HCT116 (cell line): ENCODE measurements around the gene P2RX5. TPM values are rescaled to one million over a fixed set of nuclear protein-coding genes. Genes with fewer than 3 reads are reported as not detected.

Source experiments
- ATAC-seq: fragments of 200-7000 bp; cut with Tn5 transposase; 2 replicates; pipeline ENCODE4 v1.9.1; 2020; ENCODE audit warnings: mild to moderate bottlenecking, moderate library complexity
- BruUV-seq: library from RNA; stranded (reverse); fragments of 400-500 nt; replicated peaks from 2 replicates; lab custom pipeline; 2021; lab: Mats Ljungman, UMichigan
- CTCF ChIA-PET: fragments of 300-600 bp; sonication (Branson Sonifier 250); formaldehyde crosslinking; loops from one replicate; lab custom pipeline; 2021; ENCODE audit warnings: antibody characterized with exemption; lab: Charles Lee
- POLR2A ChIA-PET: fragments of 300-600, 350-600 bp; sonication (Branson Sonifier 250); formaldehyde crosslinking; loops from one replicate; lab custom pipeline; 2021; ENCODE audit warnings: antibody characterized with exemption; lab: Charles Lee
- RAD21 ChIA-PET, 2 experiments: fragments of 300-600 bp; sonication (Branson Sonifier 250); formaldehyde crosslinking; loops; one replicate each; lab custom pipeline; 2023; ENCODE audit warnings: low total read pairs in 2 of 2; ENCODE audit not compliant: uncharacterized antibody in 2 of 2, unreplicated experiment in 2 of 2, low non-redundant PET in 1 of 2; lab: Charles Lee
- DNase-seq: peaks from one replicate; pipeline ENCODE4 v3.0.0-alpha.2; 2010; ENCODE audit warnings: low read depth, low spot score
- H2AFZ ChIP-seq: fragments of 200-600 bp; shearing (Covaris generic), sonication (generic); 2 replicates; pipeline ENCODE4 v1.6.1; 2017; ENCODE audit warnings: low read depth, mixed run types, mixed read lengths, antibody characterized with exemption, low read length; ENCODE audit not compliant: poor library complexity, severe bottlenecking
- H3K27ac ChIP-seq: 2 replicates; pipeline ENCODE4 v1.5.1; 2012; ENCODE audit warnings: low read depth, low read length
- H3K27me3 ChIP-seq: fragments of 200-600 bp; sonication (generic); 2 replicates; pipeline ENCODE4 v1.6.1; 2016; ENCODE audit warnings: mixed run types, low read length, mixed read lengths; ENCODE audit not compliant: insufficient read depth
- H3K36me3 ChIP-seq, 2 experiments: fragments of 200-500 bp in 1 of 2; fragments of 200-600 bp in 1 of 2; sonication (Bioruptor generic) in 1 of 2; sonication (generic) in 1 of 2; 2 replicates each; pipeline versions ENCODE4 v1.5.1 to v1.6.1; 2014 to 2016; ENCODE audit warnings: low read length in 2 of 2, inconsistent platforms in 1 of 2, mixed read lengths in 1 of 2, mixed run types in 1 of 2; ENCODE audit not compliant: insufficient read depth in 2 of 2, control insufficient read depth in 1 of 2
- H3K4me1 ChIP-seq, 2 experiments: fragments of 200-600 bp in 1 of 2; sonication (generic) in 1 of 2; 2 replicates each; pipeline versions ENCODE4 v1.5.1 to v1.6.1; 2012 to 2017; ENCODE audit warnings: low read length in 2 of 2, inconsistent platforms in 1 of 2, mild to moderate bottlenecking in 1 of 2, mixed read lengths in 1 of 2, mixed run types in 1 of 2, moderate library complexity in 1 of 2; ENCODE audit not compliant: insufficient read depth in 2 of 2, control insufficient read depth in 1 of 2
- H3K4me2 ChIP-seq: fragments of 200-600 bp; sonication (generic); 2 replicates; pipeline ENCODE4 v1.6.1; 2017; ENCODE audit warnings: mixed run types, low read length, mixed read lengths
- H3K4me3 ChIP-seq, 2 experiments: fragments of 200-600 bp in 1 of 2; sonication (generic) in 1 of 2; replicated peaks in 1 of 2; 2 replicates each; pipeline ENCODE4 v1.5.1; 2011 to 2016; ENCODE audit warnings: low read length in 2 of 2, control low read depth in 1 of 2, low read depth in 1 of 2, mild to moderate bottlenecking in 1 of 2, mixed read lengths in 1 of 2, mixed run types in 1 of 2
- H3K79me2 ChIP-seq: fragments of 200-600 bp; sonication (generic); 2 replicates; pipeline ENCODE4 v1.6.1; 2017; ENCODE audit warnings: mild to moderate bottlenecking, mixed run types, low read length, moderate library complexity, mixed read lengths; ENCODE audit not compliant: insufficient read depth
- H3K9ac ChIP-seq: fragments of 200-600 bp; sonication (generic); 2 replicates; pipeline ENCODE4 v1.6.1; 2016; ENCODE audit warnings: low read length, mixed read lengths
- H3K9me2 ChIP-seq: fragments of 200-600 bp; sonication (generic), shearing (Covaris generic); 2 replicates; pipeline ENCODE4 v1.6.1; 2017; ENCODE audit warnings: mixed run types, mild to moderate bottlenecking, moderate library complexity; ENCODE audit not compliant: insufficient read depth
- H3K9me3 ChIP-seq, 2 experiments: fragments of 200-500 bp in 1 of 2; fragments of 200-600 bp in 1 of 2; sonication (Bioruptor generic) in 1 of 2; sonication (generic) in 1 of 2; 2 replicates each; pipeline ENCODE4 v1.6.1; 2014 to 2017; ENCODE audit warnings: low read length in 2 of 2, mixed read lengths in 2 of 2, inconsistent platforms in 1 of 2, low read depth in 1 of 2, mild to moderate bottlenecking in 1 of 2, mixed run types in 1 of 2, moderate library complexity in 1 of 2; ENCODE audit not compliant: control insufficient read depth in 1 of 2, insufficient read depth in 1 of 2
- H4K20me1 ChIP-seq: fragments of 200-600 bp; sonication (generic), shearing (Covaris generic); 2 replicates; pipeline ENCODE4 v1.6.1; 2017; ENCODE audit warnings: mixed run types, mild to moderate bottlenecking, moderate library complexity; ENCODE audit not compliant: insufficient read depth
- CEBPB ChIP-seq: IDR thresholded peaks from 2 replicates; pipeline ENCODE4 v1.6.1; 2012; ENCODE audit warnings: low read depth
- CTCF ChIP-seq, 3 experiments: fragments of 200-600 bp in 1 of 3; sonication (generic) in 1 of 3; IDR thresholded peaks in 2 of 3; conservative IDR thresholded peaks in 1 of 3; 2 replicates each; pipeline ENCODE4 v1.5.1; 2012 to 2017; ENCODE audit warnings: low read depth in 2 of 3, low read length in 2 of 3, antibody characterized with exemption in 1 of 3, borderline replicate concordance in 1 of 3, control low read depth in 1 of 3, mild to moderate bottlenecking in 1 of 3, mixed read lengths in 1 of 3, mixed run types in 1 of 3, moderate library complexity in 1 of 3; ENCODE audit not compliant: insufficient read depth in 1 of 3
- EGR1 ChIP-seq: IDR thresholded peaks from 2 replicates; pipeline ENCODE4 v1.6.1; 2012; ENCODE audit warnings: low read depth
- EZH2phosphoT487 ChIP-seq: fragments of 200-600 bp; IDR thresholded peaks from 2 replicates; pipeline ENCODE4 v1.6.1; 2018; ENCODE audit warnings: antibody characterized with exemption, borderline replicate concordance
- POLR2AphosphoS5 ChIP-seq: IDR thresholded peaks from 2 replicates; pipeline ENCODE4 v1.6.1; 2011; ENCODE audit warnings: mild to moderate bottlenecking, low read depth, low read length, moderate library complexity
- YY1 ChIP-seq: IDR thresholded peaks from 2 replicates; pipeline ENCODE4 v1.6.1; 2011; ENCODE audit warnings: low read length, low read depth, moderate library complexity, mild to moderate bottlenecking; ENCODE audit not compliant: insufficient replicate concordance; ENCODE audit errors: extremely low read depth
- ZFX ChIP-seq: fragments of 450-650 bp; IDR thresholded peaks from 2 replicates; pipeline ENCODE4 v1.6.1; 2017
- ZNF274 ChIP-seq: fragments of 200-500 bp; sonication (Bioruptor generic); IDR thresholded peaks from 2 replicates; pipeline ENCODE4 v1.6.1; 2014; ENCODE audit warnings: mild to moderate bottlenecking, low read depth, low read length, inconsistent platforms
- intact Hi-C: fragments of 100-400 bp; cut with micrococcal nuclease; formaldehyde crosslinking; loops from 2 replicates; pipeline ENCODE4 v1.10.0; 2022
- total RNA-seq: library from RNA; stranded (reverse); gene quantifications from one replicate; pipeline ENCODE4 v1.2.1, GENCODE V29; 2021; ENCODE audit not compliant: unreplicated experiment
- TF ChIP-seq, protein P1 (sequence below): IDR thresholded peaks from 2 replicates; pipeline ENCODE4 v1.6.1; 2012

Gene P2RX5
- total RNA-seq, 1 experiment from 2014 or later = 9.0 TPM

- TF ChIP-seq ZNF274 (no peak), EZH2phosphoT487 (no peak), CTCF (IDR thresholded peaks at IDR 0.05 in 2 of 3, conservative IDR thresholded peaks at IDR 0.05 in 1 of 3; ENCODE audit: borderline replicate concordance in 1 of 3, insufficient read depth in 1 of 3, low read depth in 2 of 3, low read length in 2 of 3) (no peak)
- TF ChIP-seq, protein P1, sequence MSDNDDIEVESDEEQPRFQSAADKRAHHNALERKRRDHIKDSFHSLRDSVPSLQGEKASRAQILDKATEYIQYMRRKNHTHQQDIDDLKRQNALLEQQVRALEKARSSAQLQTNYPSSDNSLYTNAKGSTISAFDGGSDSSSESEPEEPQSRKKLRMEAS = no peak
Observed at GRCh38 chr17:3627769-3628167, 68.2 kb downstream of the P2RX5 start (continued).

GRCh38 chr17:3626831-3627768 is 68.9 kb downstream of the P2RX5 start:
- no peak overlapping the region for H3K27ac ChIP-seq
- H4K20me1 ChIP-seq = no peaks in the 10 kb centered on the region
- H3K79me2 ChIP-seq = peaks cover 40% of the 10 kb centered on the region
- H3K9ac ChIP-seq = no peak overlapping the region
- intact Hi-C loops = no loop called here
- DNase-seq (no peak), ATAC-seq (no peak)
- H3K27me3 ChIP-seq = no peaks in the 10 kb centered on the region
- no peak for TF ChIP-seq EGR1
- TF ChIP-seq ZNF274 = no peak
- TF ChIP-seq ZFX = no peak
- no peak for TF ChIP-seq POLR2AphosphoS5
- no peak for TF ChIP-seq YY1
- TF ChIP-seq CTCF (IDR thresholded peaks at IDR 0.05 in 2 of 3, conservative IDR thresholded peaks at IDR 0.05 in 1 of 3; ENCODE audit: borderline replicate concordance in 1 of 3, insufficient read depth in 1 of 3, low read depth in 2 of 3, low read length in 2 of 3) = no peak
- TF ChIP-seq CEBPB = no peak
- TF ChIP-seq, protein P1 = no peak
- no peaks in the 10 kb centered on the region for H3K9me2 ChIP-seq
- H3K4me3 ChIP-seq = no peak overlapping the region
- H3K36me3 ChIP-seq = peaks cover 27 to 40% of the 10 kb centered on the region in 2 experiments; a peak in 3 of 4 replicates
- ChIA-PET RAD21 (no interaction called here), POLR2A (interaction anchor here (0.5 to 1.1 kb wide), 2 partner anchors 9 to 448 kb away, joined by 3 read pairs; partner anchors contain the start of gene SHPK), CTCF (no interaction called here)
- H3K9me3 ChIP-seq = no peaks in the 10 kb centered on the region
- no TSS peak for BruUV-seq
- H3K4me2 ChIP-seq = no peak overlapping the region
- no peak overlapping the region for H2AFZ ChIP-seq
- H3K4me1 ChIP-seq = no peaks in the 10 kb centered on the region
